NCI-H510A (cell line): ENCODE results near the gene ANAPC10.
"Not testable (repeated sequence)": the region's sequence is repeated elsewhere in the genome, so short reads cannot be mapped to it uniquely, and the experiment has no call there.

Source experiments
- DNase-seq: peaks from one replicate; lab custom pipeline; 2025; lab: John Stamatoyannopoulos, UW

ANAPC10 gene, protein sequence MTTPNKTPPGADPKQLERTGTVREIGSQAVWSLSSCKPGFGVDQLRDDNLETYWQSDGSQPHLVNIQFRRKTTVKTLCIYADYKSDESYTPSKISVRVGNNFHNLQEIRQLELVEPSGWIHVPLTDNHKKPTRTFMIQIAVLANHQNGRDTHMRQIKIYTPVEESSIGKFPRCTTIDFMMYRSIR

DNA sequence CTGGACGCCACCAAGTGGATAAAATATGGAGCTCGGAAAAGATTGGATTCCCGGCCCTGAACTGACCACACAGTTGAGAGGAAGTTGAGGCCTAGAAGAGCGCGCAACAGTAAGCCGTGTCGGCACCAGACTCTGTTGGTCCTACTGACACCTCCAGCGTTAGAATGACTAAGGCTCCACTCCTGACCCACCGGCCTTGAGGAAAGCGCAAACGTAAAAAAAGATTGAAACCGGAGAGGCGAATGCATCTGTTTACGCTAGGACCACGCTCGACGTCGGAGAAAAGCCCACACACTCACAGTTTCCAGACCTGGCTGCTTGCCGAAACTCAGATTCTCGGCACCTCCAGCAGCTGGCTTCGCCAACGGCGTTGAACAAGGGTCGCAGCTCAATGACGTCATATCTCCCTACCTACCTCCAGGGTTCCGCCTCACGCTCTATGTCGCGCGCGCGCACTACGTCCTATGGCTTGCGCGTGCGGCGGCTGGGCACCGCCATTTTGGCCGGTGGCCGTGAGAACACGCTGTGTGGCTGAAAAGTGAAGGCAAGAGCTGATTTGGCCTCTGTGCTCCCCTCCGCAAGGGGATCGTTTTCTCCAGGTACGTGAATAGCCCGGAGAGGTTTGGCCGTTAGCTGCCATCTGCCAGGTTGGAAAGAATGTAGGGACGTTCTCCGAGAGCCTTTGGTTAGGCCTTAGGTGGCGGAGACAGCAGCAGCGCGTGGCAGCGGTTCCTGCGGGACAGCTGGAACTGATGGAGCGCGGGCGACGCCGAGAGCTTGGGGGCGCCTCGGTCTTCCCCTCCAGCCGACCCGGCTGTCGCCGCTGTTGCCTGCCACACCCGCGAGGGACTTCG lies at the start of gene ANAPC10, which contains the start of gene ABCE1:
ANAPC10 (minus strand) TSS at position 376 of the 854 bp plus-strand sequence. CDS start 2,097 bp downstream, outside the sequence.
ABCE1 (plus strand) TSS at position 491 of the 854 bp plus-strand sequence. CDS start 6,102 bp downstream, outside the sequence.
- DNase-seq = peak; percentile 84

DNA sequence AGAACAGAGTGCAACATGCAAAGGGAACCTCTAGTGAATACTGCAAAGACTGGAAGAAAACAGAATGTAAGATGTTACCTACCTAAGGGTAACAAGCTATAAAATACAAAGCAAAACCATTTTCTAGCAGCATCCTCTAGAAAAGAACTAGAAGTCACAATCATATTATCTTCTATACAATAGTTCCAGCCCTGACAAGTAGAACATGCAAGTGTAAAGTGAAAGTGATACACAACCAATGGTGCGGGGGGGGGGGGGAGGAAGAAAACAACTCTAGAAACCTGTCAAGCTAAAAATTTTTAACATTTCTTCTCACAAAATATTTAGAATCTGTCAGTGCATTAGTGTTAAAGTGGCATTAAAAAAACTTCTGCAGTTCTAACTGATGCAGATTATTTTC lies 38.2 kb upstream of the ANAPC10 start:
- DNase-seq = not testable (repeated sequence)

DNA sequence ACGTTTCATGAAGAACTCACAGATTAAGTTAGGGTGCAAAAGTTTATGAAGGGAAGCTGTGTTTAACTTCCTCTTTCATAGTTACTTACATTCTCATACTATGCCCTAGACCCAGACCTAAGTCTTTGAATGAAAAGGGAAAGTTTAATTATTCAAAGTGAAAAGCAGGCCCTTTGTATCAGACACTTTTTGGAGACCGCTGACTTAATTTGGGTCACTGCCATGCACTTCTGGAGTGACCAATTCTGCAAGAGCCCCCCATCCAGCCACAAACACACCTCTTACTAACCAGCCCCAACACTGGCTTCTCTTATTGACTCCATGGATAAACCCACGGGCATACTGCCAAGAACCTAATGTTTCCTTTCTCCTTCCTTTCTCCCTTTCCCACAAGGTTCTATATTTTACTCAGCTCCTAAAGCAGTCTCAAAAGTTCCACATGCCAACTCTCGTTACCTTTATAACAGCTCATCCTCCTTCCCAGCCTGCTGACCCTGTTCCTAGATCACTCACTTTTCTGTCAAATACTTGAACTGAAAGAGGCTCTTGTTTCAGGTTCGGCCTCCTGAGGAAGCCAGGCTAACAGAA lies 34.6 kb upstream of the ANAPC10 start:
- no peak for DNase-seq

DNA sequence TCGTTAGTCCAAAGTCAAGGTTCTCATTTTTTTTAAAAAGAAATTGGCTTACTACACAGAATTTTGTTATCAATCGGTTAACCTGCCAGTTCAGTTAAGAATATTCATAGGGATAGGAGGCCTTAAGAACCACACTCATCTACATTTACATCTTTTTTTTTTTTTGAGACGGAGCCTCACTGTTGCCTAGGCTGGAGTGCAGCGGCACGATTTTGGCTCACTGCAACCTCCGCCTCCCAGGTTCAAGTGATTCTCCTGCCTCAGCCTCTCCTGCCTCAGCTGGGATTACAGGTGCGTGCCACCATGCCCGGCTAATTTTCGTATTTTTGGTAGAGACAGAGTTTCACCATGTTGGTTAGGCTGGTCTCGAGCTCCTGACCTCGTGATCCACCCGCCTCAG lies 33.9 kb upstream of the ANAPC10 start:
- DNase-seq = no peak

DNA sequence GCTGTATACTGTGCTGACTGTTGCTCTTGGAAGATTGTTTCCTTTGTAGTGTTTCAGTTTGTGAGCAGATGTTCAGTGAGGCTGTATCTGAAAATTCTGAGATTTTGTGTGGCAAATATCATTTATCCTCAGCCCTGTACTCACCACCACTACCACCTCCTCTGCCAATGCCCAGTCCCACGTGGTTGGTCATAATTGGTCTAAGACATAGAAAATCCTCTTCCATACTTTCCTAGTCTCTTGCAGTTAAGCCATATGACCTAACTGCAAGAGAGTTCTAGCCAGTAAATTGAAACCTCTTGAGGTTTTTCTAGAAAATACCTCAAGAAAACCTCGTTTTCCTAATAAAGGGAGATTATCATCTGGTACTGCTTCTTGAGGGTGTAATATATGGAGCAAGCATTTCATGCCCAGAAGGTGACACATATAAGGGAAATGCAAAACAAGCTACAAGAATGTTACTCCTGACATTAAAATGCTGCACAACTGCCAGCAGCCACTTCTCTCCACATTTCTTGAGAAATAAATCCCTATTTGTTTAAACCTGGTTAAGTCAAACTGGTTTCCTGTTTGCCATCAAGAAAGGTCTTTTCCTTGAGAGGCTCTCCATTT lies 32.9 kb upstream of the ANAPC10 start:
- no peak for DNase-seq

DNA sequence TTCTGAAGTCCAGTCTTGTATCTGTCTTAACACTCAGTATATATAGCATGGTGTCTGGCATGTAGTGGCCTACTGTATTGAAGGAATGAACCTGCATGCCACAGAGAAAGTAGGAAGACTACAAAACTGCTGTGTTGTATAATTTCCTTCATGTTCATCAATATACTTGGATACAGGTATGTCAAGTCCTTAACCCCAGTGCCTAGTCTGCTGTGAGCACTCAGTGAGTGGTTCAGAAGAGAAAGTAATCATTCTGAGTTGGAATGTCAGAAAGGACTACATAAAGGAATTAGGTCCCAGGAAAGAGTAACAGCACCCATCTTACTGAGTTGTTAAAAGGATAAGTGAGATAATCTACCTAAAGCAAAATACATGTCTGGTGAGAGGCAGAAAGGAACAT lies 32.1 kb upstream of the ANAPC10 start:
- no peak for DNase-seq

DNA sequence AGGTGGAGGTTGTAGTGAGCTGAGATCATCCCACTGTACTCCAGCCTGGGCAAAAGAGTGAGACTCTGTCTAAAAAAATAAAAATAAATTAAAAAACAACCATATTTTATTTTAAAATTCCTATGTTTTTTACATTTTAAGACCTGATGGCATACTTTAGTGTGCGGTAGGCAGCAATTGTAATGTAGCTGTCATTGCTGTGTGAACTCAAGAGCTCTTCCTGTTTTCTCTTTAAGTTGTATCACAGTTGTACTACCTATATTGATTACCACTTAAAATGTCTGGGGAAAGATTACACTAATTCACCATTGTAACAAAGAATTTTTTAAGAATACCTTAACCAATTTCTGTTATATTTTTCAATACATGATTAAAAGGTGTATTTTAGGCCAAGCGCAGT lies 27.4 kb upstream of the ANAPC10 start:
- no peak for DNase-seq

DNA sequence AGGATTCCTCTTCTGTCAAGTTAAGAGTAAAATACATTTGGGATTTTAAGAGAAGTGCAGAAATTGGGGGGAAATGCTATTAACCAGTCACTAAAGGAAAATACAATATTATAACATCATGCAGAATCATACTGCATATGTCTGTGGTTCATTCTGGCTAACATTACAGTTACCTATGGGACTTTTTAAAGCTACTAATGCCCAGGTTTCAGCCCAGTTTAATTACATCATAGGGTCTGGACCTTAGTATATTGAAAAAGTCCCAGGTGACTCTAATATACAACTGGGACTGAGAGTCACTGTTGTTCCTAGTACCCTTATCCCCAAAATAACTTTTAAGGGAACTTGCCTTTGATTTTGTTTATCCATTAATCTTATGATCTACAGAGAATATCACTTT lies 10.1 kb upstream of the ANAPC10 start:
- no peak for DNase-seq

DNA sequence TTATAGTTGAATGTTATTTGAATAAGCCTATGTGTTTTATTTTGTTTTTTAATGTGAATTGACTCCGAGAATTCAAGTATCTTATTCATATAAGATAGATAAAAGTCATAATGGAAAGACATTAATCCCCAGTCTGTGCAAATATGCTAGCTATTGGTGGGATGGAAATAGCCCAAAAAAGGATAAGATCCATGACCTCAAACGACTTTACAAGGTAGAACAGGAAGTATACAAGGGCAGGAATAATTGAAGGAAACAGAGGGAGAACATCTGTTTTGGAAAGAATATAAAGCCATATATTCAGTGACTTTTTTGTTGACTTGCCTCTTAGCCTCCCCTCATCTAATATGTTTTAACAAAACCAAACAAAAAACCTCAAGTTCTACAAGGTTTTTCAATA lies 9.1 kb upstream of the ANAPC10 start:
- no peak for DNase-seq

DNA sequence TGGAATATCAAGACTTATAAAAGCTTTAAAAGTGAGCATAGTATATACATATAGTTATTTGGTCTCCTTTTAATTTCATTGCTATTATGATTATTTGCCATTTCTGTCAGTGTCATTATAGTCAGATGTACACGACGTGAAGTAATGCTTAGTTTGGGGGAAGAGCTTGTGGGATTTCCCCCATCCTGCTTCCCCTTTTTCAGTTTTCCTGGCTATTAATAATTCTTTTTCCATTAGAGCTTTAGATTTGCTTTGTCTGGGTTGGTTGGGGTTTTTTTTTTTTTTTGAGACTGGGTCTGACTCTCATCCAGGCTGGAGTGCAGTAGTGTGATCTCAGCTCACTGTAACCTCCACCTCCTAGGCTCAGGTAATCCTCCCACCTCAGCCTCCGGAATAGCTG lies 5.5 kb upstream of the ANAPC10 start:
- DNase-seq = no peak

DNA sequence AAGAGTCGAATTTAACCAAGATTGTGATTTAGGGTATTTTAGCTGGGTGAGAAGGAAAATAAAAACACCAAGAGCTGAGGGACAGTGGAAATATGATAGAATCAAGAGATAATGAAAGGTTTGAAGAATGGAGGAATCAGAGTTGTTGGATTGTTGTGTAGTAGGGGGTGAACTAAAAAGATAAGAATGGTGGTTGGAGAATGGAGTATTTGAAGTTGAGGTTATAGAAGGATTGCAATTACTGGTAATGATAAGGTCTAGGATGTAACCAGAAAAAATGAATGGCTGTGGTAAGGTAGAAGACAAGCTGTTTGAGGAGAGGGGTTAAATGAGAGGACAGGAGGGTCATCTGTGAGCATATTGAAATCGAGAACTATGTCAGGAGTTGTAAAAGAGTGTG lies 4.6 kb upstream of the ANAPC10 start:
- DNase-seq = no peak

DNA sequence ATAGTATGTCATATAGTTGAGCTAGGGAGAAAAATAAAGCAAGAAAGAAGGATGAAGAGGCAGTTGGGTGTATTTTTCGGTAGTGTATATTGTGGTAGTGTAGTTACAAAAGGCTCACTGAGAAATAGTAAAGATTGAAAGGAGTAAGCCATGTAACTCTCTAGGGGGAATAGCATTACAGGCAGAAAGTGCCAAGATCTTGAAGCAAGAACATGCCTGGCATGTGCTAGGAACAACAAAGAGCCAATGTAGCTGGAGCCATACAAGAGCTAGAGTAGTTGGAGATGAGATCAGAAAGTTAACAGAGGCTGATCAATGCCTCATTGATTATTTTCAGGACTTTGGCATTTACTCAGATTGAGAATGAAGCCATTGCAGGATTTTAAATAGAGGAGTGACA lies 3.1 kb upstream of the ANAPC10 start:
- no peak for DNase-seq

DNA sequence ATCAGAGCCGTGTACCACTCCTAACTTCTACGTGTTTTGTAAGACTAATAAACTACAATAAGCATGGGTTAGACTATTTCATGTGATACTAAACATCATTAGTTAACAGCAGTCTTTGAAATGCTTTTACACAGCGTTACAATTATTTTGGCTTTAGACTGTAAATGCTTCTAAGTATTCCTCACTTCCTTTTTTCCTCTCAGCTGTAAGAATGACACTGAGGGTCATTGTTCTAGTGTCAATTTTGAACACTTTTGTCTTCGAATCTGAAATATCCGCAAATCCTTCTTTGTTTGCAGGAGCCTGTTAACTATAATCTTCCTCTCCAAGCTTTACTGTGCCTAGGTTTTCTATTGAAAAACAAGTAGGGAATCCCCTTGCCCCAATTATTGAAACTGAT lies 1.7 kb upstream of the ANAPC10 start:
- no peak for DNase-seq

DNA sequence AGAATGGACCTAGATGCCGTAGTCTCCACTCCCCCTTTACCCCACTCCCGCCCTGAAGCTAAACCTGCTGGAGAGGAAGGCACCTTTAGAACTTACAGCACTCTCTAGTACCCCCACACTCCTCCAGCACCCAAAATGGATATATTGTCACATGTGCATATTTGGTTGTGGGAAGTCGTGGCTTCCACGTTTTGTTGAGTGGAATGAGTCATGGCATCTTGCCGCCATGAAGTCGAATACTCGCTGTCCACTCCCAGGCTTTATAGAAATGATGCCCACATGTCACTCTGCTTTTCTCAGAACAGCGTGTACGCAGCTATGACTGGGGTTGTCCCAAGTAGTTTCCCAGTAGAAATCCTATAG lies 660 bp upstream of the ANAPC10 start:
- no peak for DNase-seq

DNA sequence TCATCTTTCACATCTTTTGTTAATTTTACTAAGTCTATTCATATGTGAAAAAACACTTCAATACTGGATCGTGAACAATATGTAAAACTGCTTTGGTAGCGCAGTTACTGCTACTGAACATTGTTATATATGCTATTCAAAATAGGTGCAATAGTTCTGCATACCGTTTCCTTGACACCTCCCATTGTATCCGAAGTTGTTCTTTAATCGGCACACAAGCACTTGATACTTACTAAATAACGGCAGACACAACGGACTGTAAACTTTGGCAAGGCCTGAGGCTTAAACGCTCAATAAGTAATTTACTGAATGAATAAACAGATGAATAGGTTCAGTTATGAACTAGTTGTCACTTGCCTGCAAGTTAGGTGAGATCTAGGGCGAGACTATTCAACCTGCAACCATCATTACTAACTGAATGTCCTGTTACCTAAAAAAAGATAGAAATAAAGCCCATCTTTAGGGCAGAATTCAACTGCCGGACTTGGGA lies 620 bp downstream of the ANAPC10 start:
- DNase-seq = no peak

DNA sequence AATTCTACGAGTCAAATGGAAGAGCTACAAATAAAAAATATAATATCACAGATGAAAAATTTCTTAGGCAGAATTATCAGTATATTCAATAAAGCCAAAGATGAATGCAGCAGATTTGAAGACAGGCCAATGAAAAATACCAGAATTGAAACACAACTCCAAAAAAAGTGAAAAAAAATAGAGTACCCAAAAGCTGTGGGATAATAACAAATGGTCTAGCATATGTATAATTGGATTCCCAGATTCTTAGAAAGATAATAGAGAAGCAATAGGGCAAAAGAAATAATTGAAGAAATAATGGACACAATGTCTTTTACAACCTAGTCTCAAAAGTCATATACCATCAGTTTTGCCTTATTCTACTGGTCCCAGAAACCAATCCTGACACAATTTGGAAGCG lies 4.4 kb downstream of the ANAPC10 start:
- no peak for DNase-seq

DNA sequence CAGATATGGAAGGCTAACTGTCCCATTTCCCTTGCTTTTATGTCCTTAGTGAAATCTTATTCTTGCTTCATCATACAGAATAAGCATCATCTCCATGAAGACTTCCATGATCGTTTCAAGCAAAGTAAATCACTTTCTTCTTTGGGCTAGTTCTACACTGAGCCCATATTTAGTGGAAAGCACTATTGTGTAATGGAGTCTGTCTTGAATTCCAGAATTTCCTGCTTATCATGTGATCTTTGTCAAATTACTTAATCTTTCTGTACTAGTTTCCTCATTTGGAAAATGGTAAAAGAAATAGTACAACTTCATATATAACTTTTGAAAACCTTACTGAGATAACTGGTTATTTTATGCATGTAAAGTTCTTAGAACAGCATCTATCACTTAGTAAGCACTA lies 7.6 kb downstream of the ANAPC10 start:
- DNase-seq = no peak

DNA sequence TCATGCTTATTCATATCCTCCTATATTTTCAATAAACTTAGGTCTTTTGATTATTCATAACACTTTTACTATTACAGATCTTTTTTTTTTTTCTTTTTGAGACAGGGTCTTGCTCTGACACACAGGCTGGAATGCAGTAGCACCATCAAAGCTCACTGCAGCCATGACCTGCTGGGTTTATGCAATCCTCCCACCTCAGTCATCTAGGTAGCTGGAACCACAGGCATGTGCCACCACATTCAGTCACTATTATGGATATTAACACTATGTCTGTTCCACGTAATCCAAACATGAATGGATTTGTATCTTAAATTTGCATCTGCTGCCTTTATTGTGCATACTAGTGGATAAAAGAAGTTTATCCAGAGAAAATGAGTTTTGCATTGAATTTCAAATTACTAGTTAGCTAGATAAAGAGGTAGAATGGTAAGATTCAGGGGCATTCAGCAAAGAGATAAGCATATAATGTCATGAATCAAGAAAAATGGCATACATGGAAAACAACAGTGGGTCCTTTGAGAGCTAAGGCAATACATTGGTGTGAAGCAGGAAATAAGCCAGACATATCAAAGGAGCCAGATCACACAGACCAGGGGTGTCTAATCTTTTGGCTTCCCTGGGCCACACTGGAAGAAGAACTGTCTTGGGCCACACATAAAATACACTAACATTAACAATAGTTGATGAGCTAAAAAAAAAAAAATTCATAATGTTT lies 13.9 kb downstream of the ANAPC10 start:
- DNase-seq = no peak

DNA sequence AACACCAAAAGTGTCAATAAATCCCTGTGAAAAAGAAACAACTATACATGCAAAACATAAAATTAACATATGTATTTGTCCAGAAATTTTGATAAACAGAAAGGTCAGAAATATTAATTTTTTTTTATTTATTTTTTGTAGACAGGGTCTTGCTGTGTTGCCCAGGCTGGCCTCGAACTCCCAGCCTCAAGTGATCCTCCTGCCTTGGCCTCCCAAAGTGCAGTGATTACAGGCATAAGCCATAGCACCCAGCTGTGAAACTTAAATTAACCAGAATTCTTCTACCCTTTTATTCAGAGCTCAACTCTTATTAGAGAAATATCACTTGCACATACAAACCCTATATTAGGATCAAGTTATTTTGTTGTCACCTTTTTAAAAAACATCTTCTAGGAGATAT lies 16.2 kb downstream of the ANAPC10 start:
- DNase-seq = no peak

DNA sequence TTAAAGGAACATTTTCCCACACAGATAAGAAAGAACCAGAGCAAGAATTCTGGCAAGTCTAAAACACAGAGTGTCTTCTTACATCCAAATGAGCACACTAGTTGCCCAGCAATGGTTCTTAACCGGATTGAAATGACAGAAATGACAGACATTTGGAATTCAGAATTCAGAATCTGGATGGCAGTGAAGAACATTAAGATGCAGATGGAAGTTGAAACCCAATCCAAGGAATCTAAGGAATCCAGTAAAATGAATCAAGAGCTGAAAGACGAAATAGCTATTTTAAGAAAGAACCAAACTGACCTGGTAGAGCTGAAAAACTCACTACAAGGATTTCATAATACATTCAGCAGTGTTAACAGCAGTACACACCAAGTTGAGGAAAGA lies 21.5 kb downstream of the ANAPC10 start:
- DNase-seq = no peak

DNA sequence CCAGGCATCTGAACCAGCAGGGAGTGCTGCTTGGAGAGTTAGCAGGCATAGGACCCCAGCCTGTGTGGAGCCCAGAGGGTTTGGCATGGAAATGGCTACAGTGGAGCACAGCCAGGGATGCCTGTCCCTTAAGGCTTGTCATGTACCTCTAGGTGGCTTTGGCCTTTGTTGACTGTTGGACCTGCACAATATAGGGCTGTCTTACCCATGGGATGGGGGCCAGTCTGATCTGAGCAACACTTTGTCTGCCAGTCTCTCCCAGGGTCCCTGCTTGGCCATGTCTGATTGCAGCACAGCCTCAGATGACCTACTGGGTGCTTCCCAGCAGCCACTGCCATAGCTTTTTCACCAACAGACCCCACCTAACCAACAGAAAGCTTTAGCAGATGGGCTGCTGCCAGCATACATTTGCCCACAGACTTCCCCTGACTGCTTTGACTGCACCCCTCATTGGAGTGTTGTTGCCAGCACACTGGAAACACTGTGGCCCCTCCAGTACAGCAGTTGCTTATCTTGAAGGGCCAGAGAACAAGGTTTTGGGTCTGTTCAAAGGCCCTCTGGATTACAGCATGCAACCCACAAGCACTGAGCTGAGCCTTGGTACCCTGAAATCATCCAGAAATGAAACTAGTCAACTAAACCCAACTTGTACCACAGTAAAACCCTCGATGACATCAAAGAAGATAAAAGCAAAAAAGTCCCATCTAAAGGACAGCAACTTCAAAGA lies 22.1 kb downstream of the ANAPC10 start:
- no peak for DNase-seq
